NCI-H69 (cell line): ENCODE data around the gene PFN3.

Source experiments
- DNase-seq: peaks from one replicate; lab custom pipeline; 2025; lab: John Stamatoyannopoulos, UW

PFN3 gene

GRCh38 chr5:177437623-177438022 is 37.2 kb upstream of the PFN3 start:
- DNase-seq: peak; percentile 34

GRCh38 chr5:177435847-177436536 is 35.5 kb upstream of the PFN3 start:
- DNase-seq: no peak

- no peak for DNase-seq
Measured at GRCh38 chr5:177434942-177435738, 34.7 kb upstream of the PFN3 start.

GRCh38 chr5:177434437-177434836 is 34.0 kb upstream of the PFN3 start:
- no peak for DNase-seq

GRCh38 chr5:177433658-177434217 is 33.3 kb upstream of the PFN3 start:
- no peak for DNase-seq

GRCh38 chr5:177432839-177433657 is 32.6 kb upstream of the PFN3 start:
- DNase-seq: no peak

- DNase-seq: no peak
Measured at GRCh38 chr5:177432143-177432838, 31.8 kb upstream of the PFN3 start.

GRCh38 chr5:177431317-177432142 is 31.1 kb upstream of the PFN3 start:
- DNase-seq: no peak

GRCh38 chr5:177430972-177431316 is 30.5 kb upstream of the PFN3 start:
- DNase-seq: no peak

- no peak for DNase-seq
Measured at GRCh38 chr5:177430140-177430951, 29.9 kb upstream of the PFN3 start.

- no peak for DNase-seq
Measured at GRCh38 chr5:177429248-177430040, 29.0 kb upstream of the PFN3 start.

- no peak for DNase-seq
Measured at GRCh38 chr5:177428574-177429217, 28.2 kb upstream of the PFN3 start.

GRCh38 chr5:177427919-177428573 is 27.6 kb upstream of the PFN3 start:
- no peak for DNase-seq

GRCh38 chr5:177427211-177427822 is 26.9 kb upstream of the PFN3 start:
- DNase-seq: no peak

- peak; percentile 76 for DNase-seq
Measured at GRCh38 chr5:177426566-177427210, 26.2 kb upstream of the PFN3 start, which contains the start of gene GRK6. TSS of gene GRK6 (plus strand) at chr5:177426676. CDS start at chr5:177426846, 170 bp downstream.

- DNase-seq: peak; percentile 100
Measured at GRCh38 chr5:177425801-177426565, 25.5 kb upstream of the PFN3 start.
